HCT116 (cell line): ENCODE data around the gene ARHGAP40. TPM values are rescaled to one million over a fixed set of nuclear protein-coding genes. Genes with fewer than 3 reads are reported as not detected.

ENCODE experiments used
- ATAC-seq: fragments of 200-7000 bp; cut with Tn5 transposase; 2 replicates; pipeline ENCODE4 v1.9.1; 2020; ENCODE audit warnings: mild to moderate bottlenecking, moderate library complexity
- BruUV-seq: library from RNA; stranded (reverse); fragments of 400-500 nt; replicated peaks from 2 replicates; lab custom pipeline; 2021; lab: Mats Ljungman, UMichigan
- CTCF ChIA-PET: fragments of 300-600 bp; sonication (Branson Sonifier 250); formaldehyde crosslinking; loops from one replicate; lab custom pipeline; 2021; ENCODE audit warnings: antibody characterized with exemption; lab: Charles Lee
- POLR2A ChIA-PET: fragments of 300-600, 350-600 bp; sonication (Branson Sonifier 250); formaldehyde crosslinking; loops from one replicate; lab custom pipeline; 2021; ENCODE audit warnings: antibody characterized with exemption; lab: Charles Lee
- RAD21 ChIA-PET, 2 experiments: fragments of 300-600 bp; sonication (Branson Sonifier 250); formaldehyde crosslinking; loops; one replicate each; lab custom pipeline; 2023; ENCODE audit warnings: low total read pairs in 2 of 2; ENCODE audit not compliant: uncharacterized antibody in 2 of 2, unreplicated experiment in 2 of 2, low non-redundant PET in 1 of 2; lab: Charles Lee
- DNase-seq: peaks from one replicate; pipeline ENCODE4 v3.0.0-alpha.2; 2010; ENCODE audit warnings: low read depth, low spot score
- H2AFZ ChIP-seq: fragments of 200-600 bp; shearing (Covaris generic), sonication (generic); 2 replicates; pipeline ENCODE4 v1.6.1; 2017; ENCODE audit warnings: low read depth, mixed run types, mixed read lengths, antibody characterized with exemption, low read length; ENCODE audit not compliant: poor library complexity, severe bottlenecking
- H3K27ac ChIP-seq: 2 replicates; pipeline ENCODE4 v1.5.1; 2012; ENCODE audit warnings: low read depth, low read length
- H3K27me3 ChIP-seq: fragments of 200-600 bp; sonication (generic); 2 replicates; pipeline ENCODE4 v1.6.1; 2016; ENCODE audit warnings: mixed run types, low read length, mixed read lengths; ENCODE audit not compliant: insufficient read depth
- H3K36me3 ChIP-seq, 2 experiments: fragments of 200-500 bp in 1 of 2; fragments of 200-600 bp in 1 of 2; sonication (Bioruptor generic) in 1 of 2; sonication (generic) in 1 of 2; 2 replicates each; pipeline versions ENCODE4 v1.5.1 to v1.6.1; 2014 to 2016; ENCODE audit warnings: low read length in 2 of 2, inconsistent platforms in 1 of 2, mixed read lengths in 1 of 2, mixed run types in 1 of 2; ENCODE audit not compliant: insufficient read depth in 2 of 2, control insufficient read depth in 1 of 2
- H3K4me1 ChIP-seq, 2 experiments: fragments of 200-600 bp in 1 of 2; sonication (generic) in 1 of 2; 2 replicates each; pipeline versions ENCODE4 v1.5.1 to v1.6.1; 2012 to 2017; ENCODE audit warnings: low read length in 2 of 2, inconsistent platforms in 1 of 2, mild to moderate bottlenecking in 1 of 2, mixed read lengths in 1 of 2, mixed run types in 1 of 2, moderate library complexity in 1 of 2; ENCODE audit not compliant: insufficient read depth in 2 of 2, control insufficient read depth in 1 of 2
- H3K4me2 ChIP-seq: fragments of 200-600 bp; sonication (generic); 2 replicates; pipeline ENCODE4 v1.6.1; 2017; ENCODE audit warnings: mixed run types, low read length, mixed read lengths
- H3K4me3 ChIP-seq, 2 experiments: fragments of 200-600 bp in 1 of 2; sonication (generic) in 1 of 2; replicated peaks in 1 of 2; 2 replicates each; pipeline ENCODE4 v1.5.1; 2011 to 2016; ENCODE audit warnings: low read length in 2 of 2, control low read depth in 1 of 2, low read depth in 1 of 2, mild to moderate bottlenecking in 1 of 2, mixed read lengths in 1 of 2, mixed run types in 1 of 2
- H3K79me2 ChIP-seq: fragments of 200-600 bp; sonication (generic); 2 replicates; pipeline ENCODE4 v1.6.1; 2017; ENCODE audit warnings: mild to moderate bottlenecking, mixed run types, low read length, moderate library complexity, mixed read lengths; ENCODE audit not compliant: insufficient read depth
- H3K9ac ChIP-seq: fragments of 200-600 bp; sonication (generic); 2 replicates; pipeline ENCODE4 v1.6.1; 2016; ENCODE audit warnings: low read length, mixed read lengths
- H3K9me2 ChIP-seq: fragments of 200-600 bp; sonication (generic), shearing (Covaris generic); 2 replicates; pipeline ENCODE4 v1.6.1; 2017; ENCODE audit warnings: mixed run types, mild to moderate bottlenecking, moderate library complexity; ENCODE audit not compliant: insufficient read depth
- H3K9me3 ChIP-seq, 2 experiments: fragments of 200-500 bp in 1 of 2; fragments of 200-600 bp in 1 of 2; sonication (Bioruptor generic) in 1 of 2; sonication (generic) in 1 of 2; 2 replicates each; pipeline ENCODE4 v1.6.1; 2014 to 2017; ENCODE audit warnings: low read length in 2 of 2, mixed read lengths in 2 of 2, inconsistent platforms in 1 of 2, low read depth in 1 of 2, mild to moderate bottlenecking in 1 of 2, mixed run types in 1 of 2, moderate library complexity in 1 of 2; ENCODE audit not compliant: control insufficient read depth in 1 of 2, insufficient read depth in 1 of 2
- H4K20me1 ChIP-seq: fragments of 200-600 bp; sonication (generic), shearing (Covaris generic); 2 replicates; pipeline ENCODE4 v1.6.1; 2017; ENCODE audit warnings: mixed run types, mild to moderate bottlenecking, moderate library complexity; ENCODE audit not compliant: insufficient read depth
- ATF3 ChIP-seq: IDR thresholded peaks from 2 replicates; pipeline ENCODE4 v1.6.1; 2012
- CBX3 ChIP-seq: IDR thresholded peaks from 2 replicates; pipeline ENCODE4 v1.6.1; 2012; ENCODE audit warnings: low read depth
- CEBPB ChIP-seq: IDR thresholded peaks from 2 replicates; pipeline ENCODE4 v1.6.1; 2012; ENCODE audit warnings: low read depth
- EGR1 ChIP-seq: IDR thresholded peaks from 2 replicates; pipeline ENCODE4 v1.6.1; 2012; ENCODE audit warnings: low read depth
- ELF1 ChIP-seq: IDR thresholded peaks from 2 replicates; pipeline ENCODE4 v1.6.1; 2012; ENCODE audit warnings: low read depth, borderline replicate concordance
- EZH2 ChIP-seq: fragments of 200-600 bp; sonication (generic); IDR thresholded peaks from 2 replicates; pipeline ENCODE4 v1.6.1; 2017; ENCODE audit warnings: antibody characterized with exemption, mixed run types
- EZH2phosphoT487 ChIP-seq: fragments of 200-600 bp; IDR thresholded peaks from 2 replicates; pipeline ENCODE4 v1.6.1; 2018; ENCODE audit warnings: antibody characterized with exemption, borderline replicate concordance
- FOSL1 ChIP-seq: IDR thresholded peaks from 2 replicates; pipeline ENCODE4 v1.6.1; 2012; ENCODE audit warnings: low read depth
- JUND ChIP-seq: IDR thresholded peaks from 2 replicates; pipeline ENCODE4 v1.6.1; 2012
- POLR2A ChIP-seq: IDR thresholded peaks from 2 replicates; pipeline ENCODE4 v1.7.0; 2011; ENCODE audit warnings: borderline replicate concordance; ENCODE audit not compliant: insufficient read depth, insufficient read length; ENCODE audit errors: extremely low read depth
- POLR2AphosphoS5 ChIP-seq: IDR thresholded peaks from 2 replicates; pipeline ENCODE4 v1.6.1; 2011; ENCODE audit warnings: mild to moderate bottlenecking, low read depth, low read length, moderate library complexity
- SIN3A ChIP-seq: IDR thresholded peaks from 2 replicates; pipeline ENCODE4 v1.6.1; 2012; ENCODE audit warnings: low read depth
- SP1 ChIP-seq: IDR thresholded peaks from 2 replicates; pipeline ENCODE4 v1.6.1; 2012; ENCODE audit warnings: low read depth
- SRF ChIP-seq: IDR thresholded peaks from 2 replicates; pipeline ENCODE4 v1.6.1; 2012; ENCODE audit warnings: low read depth
- TCF7L2 ChIP-seq: IDR thresholded peaks from 2 replicates; pipeline ENCODE4 v1.7.0; 2011; ENCODE audit warnings: borderline replicate concordance, inconsistent platforms; ENCODE audit not compliant: insufficient read depth, insufficient read length; ENCODE audit errors: extremely low read depth
- YY1 ChIP-seq: IDR thresholded peaks from 2 replicates; pipeline ENCODE4 v1.6.1; 2011; ENCODE audit warnings: low read length, low read depth, moderate library complexity, mild to moderate bottlenecking; ENCODE audit not compliant: insufficient replicate concordance; ENCODE audit errors: extremely low read depth
- ZNF274 ChIP-seq: fragments of 200-500 bp; sonication (Bioruptor generic); IDR thresholded peaks from 2 replicates; pipeline ENCODE4 v1.6.1; 2014; ENCODE audit warnings: mild to moderate bottlenecking, low read depth, low read length, inconsistent platforms
- intact Hi-C: fragments of 100-400 bp; cut with micrococcal nuclease; formaldehyde crosslinking; loops from 2 replicates; pipeline ENCODE4 v1.10.0; 2022
- total RNA-seq: library from RNA; stranded (reverse); gene quantifications from one replicate; pipeline ENCODE4 v1.2.1, GENCODE V29; 2021; ENCODE audit not compliant: unreplicated experiment
- TF ChIP-seq, protein P1 (sequence below), 3 experiments: fragments of 200-600 bp in 1 of 3; sonication (generic) in 1 of 3; IDR thresholded peaks in 2 of 3; conservative IDR thresholded peaks in 1 of 3; 2 replicates each; pipeline ENCODE4 v1.5.1; 2012 to 2017; ENCODE audit warnings: low read depth in 2 of 3, low read length in 2 of 3, antibody characterized with exemption in 1 of 3, borderline replicate concordance in 1 of 3, control low read depth in 1 of 3, mild to moderate bottlenecking in 1 of 3, mixed read lengths in 1 of 3, mixed run types in 1 of 3, moderate library complexity in 1 of 3; ENCODE audit not compliant: insufficient read depth in 1 of 3
- TF ChIP-seq, protein P2 (sequence below): IDR thresholded peaks from 2 replicates; pipeline ENCODE4 v1.6.1; 2012; ENCODE audit warnings: low read depth
- TF ChIP-seq, protein P3 (sequence below): IDR thresholded peaks from 2 replicates; pipeline ENCODE4 v1.6.1; 2011; ENCODE audit warnings: mild to moderate bottlenecking, low read length, moderate library complexity; ENCODE audit not compliant: insufficient replicate concordance; ENCODE audit errors: extremely low read depth

The ARHGAP40 gene
- total RNA-seq, 1 experiment from 2014 or later: 3.4 TPM

- CTCF ChIA-PET: no interaction called here
- Histone ChIP-seq H3K4me2 (no peak overlapping the region), H2AFZ (no peak overlapping the region)
These were observed 16.2 kb downstream of the ARHGAP40 start for GRCh38 chr20:38617830-38618196.

More at GRCh38 chr20:38617830-38618196, 16.2 kb downstream of the ARHGAP40 start:
- POLR2A ChIA-PET: no interaction called here
- no peak overlapping the region for H3K27ac ChIP-seq
- ATAC-seq (no peak), DNase-seq (no peak)
- RAD21 ChIA-PET: no interaction called here
- BruUV-seq: no TSS peak
- H3K4me1 ChIP-seq: peaks cover 2 to 16% of the 10 kb centered on the region in 2 experiments; a peak in 2 of 4 replicates
- H3K36me3 ChIP-seq: no peaks in the 10 kb centered on the region
- H3K9me2 ChIP-seq: no peaks in the 10 kb centered on the region
- no peaks in the 10 kb centered on the region for H3K9me3 ChIP-seq
- TF ChIP-seq JUND: no peak
- TF ChIP-seq ZNF274: no peak
- no peak for TF ChIP-seq POLR2A
- TF ChIP-seq EZH2phosphoT487: no peak
- no peak for TF ChIP-seq ATF3
- TF ChIP-seq YY1: no peak
- TF ChIP-seq SP1: no peak
- TF ChIP-seq POLR2AphosphoS5: no peak
- no peak for TF ChIP-seq CBX3
- TF ChIP-seq EZH2: no peak
- TF ChIP-seq, protein P1, sequence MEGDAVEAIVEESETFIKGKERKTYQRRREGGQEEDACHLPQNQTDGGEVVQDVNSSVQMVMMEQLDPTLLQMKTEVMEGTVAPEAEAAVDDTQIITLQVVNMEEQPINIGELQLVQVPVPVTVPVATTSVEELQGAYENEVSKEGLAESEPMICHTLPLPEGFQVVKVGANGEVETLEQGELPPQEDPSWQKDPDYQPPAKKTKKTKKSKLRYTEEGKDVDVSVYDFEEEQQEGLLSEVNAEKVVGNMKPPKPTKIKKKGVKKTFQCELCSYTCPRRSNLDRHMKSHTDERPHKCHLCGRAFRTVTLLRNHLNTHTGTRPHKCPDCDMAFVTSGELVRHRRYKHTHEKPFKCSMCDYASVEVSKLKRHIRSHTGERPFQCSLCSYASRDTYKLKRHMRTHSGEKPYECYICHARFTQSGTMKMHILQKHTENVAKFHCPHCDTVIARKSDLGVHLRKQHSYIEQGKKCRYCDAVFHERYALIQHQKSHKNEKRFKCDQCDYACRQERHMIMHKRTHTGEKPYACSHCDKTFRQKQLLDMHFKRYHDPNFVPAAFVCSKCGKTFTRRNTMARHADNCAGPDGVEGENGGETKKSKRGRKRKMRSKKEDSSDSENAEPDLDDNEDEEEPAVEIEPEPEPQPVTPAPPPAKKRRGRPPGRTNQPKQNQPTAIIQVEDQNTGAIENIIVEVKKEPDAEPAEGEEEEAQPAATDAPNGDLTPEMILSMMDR (IDR thresholded peaks at IDR 0.05 in 2 of 3, conservative IDR thresholded peaks at IDR 0.05 in 1 of 3; ENCODE audit: borderline replicate concordance in 1 of 3, insufficient read depth in 1 of 3, low read depth in 2 of 3, low read length in 2 of 3): no peak
- no peak for TF ChIP-seq CEBPB
- TF ChIP-seq, protein P2, sequence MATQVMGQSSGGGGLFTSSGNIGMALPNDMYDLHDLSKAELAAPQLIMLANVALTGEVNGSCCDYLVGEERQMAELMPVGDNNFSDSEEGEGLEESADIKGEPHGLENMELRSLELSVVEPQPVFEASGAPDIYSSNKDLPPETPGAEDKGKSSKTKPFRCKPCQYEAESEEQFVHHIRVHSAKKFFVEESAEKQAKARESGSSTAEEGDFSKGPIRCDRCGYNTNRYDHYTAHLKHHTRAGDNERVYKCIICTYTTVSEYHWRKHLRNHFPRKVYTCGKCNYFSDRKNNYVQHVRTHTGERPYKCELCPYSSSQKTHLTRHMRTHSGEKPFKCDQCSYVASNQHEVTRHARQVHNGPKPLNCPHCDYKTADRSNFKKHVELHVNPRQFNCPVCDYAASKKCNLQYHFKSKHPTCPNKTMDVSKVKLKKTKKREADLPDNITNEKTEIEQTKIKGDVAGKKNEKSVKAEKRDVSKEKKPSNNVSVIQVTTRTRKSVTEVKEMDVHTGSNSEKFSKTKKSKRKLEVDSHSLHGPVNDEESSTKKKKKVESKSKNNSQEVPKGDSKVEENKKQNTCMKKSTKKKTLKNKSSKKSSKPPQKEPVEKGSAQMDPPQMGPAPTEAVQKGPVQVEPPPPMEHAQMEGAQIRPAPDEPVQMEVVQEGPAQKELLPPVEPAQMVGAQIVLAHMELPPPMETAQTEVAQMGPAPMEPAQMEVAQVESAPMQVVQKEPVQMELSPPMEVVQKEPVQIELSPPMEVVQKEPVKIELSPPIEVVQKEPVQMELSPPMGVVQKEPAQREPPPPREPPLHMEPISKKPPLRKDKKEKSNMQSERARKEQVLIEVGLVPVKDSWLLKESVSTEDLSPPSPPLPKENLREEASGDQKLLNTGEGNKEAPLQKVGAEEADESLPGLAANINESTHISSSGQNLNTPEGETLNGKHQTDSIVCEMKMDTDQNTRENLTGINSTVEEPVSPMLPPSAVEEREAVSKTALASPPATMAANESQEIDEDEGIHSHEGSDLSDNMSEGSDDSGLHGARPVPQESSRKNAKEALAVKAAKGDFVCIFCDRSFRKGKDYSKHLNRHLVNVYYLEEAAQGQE: no peak
- no peak for TF ChIP-seq SIN3A
- no peak for TF ChIP-seq TCF7L2
- no peak for TF ChIP-seq EGR1
- TF ChIP-seq FOSL1: no peak
- TF ChIP-seq, protein P3, sequence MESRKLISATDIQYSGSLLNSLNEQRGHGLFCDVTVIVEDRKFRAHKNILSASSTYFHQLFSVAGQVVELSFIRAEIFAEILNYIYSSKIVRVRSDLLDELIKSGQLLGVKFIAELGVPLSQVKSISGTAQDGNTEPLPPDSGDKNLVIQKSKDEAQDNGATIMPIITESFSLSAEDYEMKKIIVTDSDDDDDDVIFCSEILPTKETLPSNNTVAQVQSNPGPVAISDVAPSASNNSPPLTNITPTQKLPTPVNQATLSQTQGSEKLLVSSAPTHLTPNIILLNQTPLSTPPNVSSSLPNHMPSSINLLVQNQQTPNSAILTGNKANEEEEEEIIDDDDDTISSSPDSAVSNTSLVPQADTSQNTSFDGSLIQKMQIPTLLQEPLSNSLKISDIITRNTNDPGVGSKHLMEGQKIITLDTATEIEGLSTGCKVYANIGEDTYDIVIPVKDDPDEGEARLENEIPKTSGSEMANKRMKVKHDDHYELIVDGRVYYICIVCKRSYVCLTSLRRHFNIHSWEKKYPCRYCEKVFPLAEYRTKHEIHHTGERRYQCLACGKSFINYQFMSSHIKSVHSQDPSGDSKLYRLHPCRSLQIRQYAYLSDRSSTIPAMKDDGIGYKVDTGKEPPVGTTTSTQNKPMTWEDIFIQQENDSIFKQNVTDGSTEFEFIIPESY: no peak
- TF ChIP-seq SRF: no peak
- no peak for TF ChIP-seq ELF1
- H3K79me2 ChIP-seq: no peaks in the 10 kb centered on the region
- intact Hi-C loops: no loop called here
- H3K9ac ChIP-seq: no peak overlapping the region
- no peaks in the 10 kb centered on the region for H4K20me1 ChIP-seq
- no peak overlapping the region for H3K4me3 ChIP-seq
- H3K27me3 ChIP-seq: no peaks in the 10 kb centered on the region
